NK-92 (cell line): Measurements from ENCODE around the gene CRLF1.

Experiments used
- DNase-seq: peaks from one replicate; lab custom pipeline; 2025; ENCODE audit not compliant: unreplicated experiment; lab: John Stamatoyannopoulos, UW

CRLF1 gene

GRCh38 chr19:18636183-18636968, 29.8 kb upstream of the CRLF1 start:
- peak; percentile 78 for DNase-seq

- DNase-seq = no peak
Measured at GRCh38 chr19:18635831-18636182, 29.2 kb upstream of the CRLF1 start.

- DNase-seq = no peak
Measured at GRCh38 chr19:18634612-18635297, 28.2 kb upstream of the CRLF1 start.

- DNase-seq = no peak
Measured at GRCh38 chr19:18633321-18633720, 26.7 kb upstream of the CRLF1 start.

- DNase-seq = no peak
Measured at GRCh38 chr19:18629166-18630088, 22.8 kb upstream of the CRLF1 start.

- no peak for DNase-seq
Measured at GRCh38 chr19:18626906-18627305, 20.3 kb upstream of the CRLF1 start.

- no peak for DNase-seq
Measured at GRCh38 chr19:18620902-18621301, 14.3 kb upstream of the CRLF1 start.

GRCh38 chr19:18620311-18620710, 13.7 kb upstream of the CRLF1 start:
- no peak for DNase-seq

- DNase-seq = no peak
Measured at GRCh38 chr19:18618236-18618635, 11.6 kb upstream of the CRLF1 start.

GRCh38 chr19:18617562-18617961, 11.0 kb upstream of the CRLF1 start:
- no peak for DNase-seq

- no peak for DNase-seq
Measured at GRCh38 chr19:18616023-18616422, 9.4 kb upstream of the CRLF1 start.

GRCh38 chr19:18613589-18614234, 7.1 kb upstream of the CRLF1 start:
- DNase-seq = no peak

GRCh38 chr19:18612772-18613588, 6.4 kb upstream of the CRLF1 start, which contains the start of gene TMEM59L:
Gene TMEM59L (plus strand): TSS chr19:18612870. CDS start chr19:18612959, 89 bp downstream.
- DNase-seq = no peak

- no peak for DNase-seq
Measured at GRCh38 chr19:18612051-18612771, 5.6 kb upstream of the CRLF1 start.

- no peak for DNase-seq
Measured at GRCh38 chr19:18611327-18612050, 4.9 kb upstream of the CRLF1 start.

GRCh38 chr19:18610556-18611326, 4.1 kb upstream of the CRLF1 start:
- no peak for DNase-seq

GRCh38 chr19:18610245-18610555, 3.6 kb upstream of the CRLF1 start:
- DNase-seq = no peak

GRCh38 chr19:18609717-18610051, 3.1 kb upstream of the CRLF1 start:
- no peak for DNase-seq
